ENCODE measurements around the gene B4GALT3.
A peak's percentile ranks its signal among the peaks of the same experiment; 100 is the strongest.
"Not testable (repeated sequence)": the region's sequence is repeated elsewhere in the genome, so short reads cannot be mapped to it uniquely, and the experiment has no call there.

B4GALT3 gene

GRCh38 chr1:161177112-161177935 is at the start of gene B4GALT3:
B4GALT3 (minus strand) TSS chr1:161177507; CDS start chr1:161176060, 1,447 bp downstream.
- Histone ChIP-seq H3K4me1 (ENCODE audit: control insufficient read depth, insufficient read depth, low read length) (peaks cover 1% of the 10 kb centered on the region; the same call in 1 of the 2 replicates), H3K36me3 (ENCODE audit: control insufficient read depth, insufficient read depth, low read length) (peaks cover 7% of the 10 kb centered on the region; the same call in 1 of the 2 replicates), H3K4me3 (ENCODE audit: low read length) (peak within 1 kb of the TSS; percentile 79), H3K27me3 (ENCODE audit: control insufficient read depth, insufficient read depth, low read length) (no peaks in the 10 kb centered on the region), H3K9me3 (ENCODE audit: control insufficient read depth, insufficient read depth, low read length) (no peaks in the 10 kb centered on the region), H3K27ac (ENCODE audit: low read length) (no peak within 1 kb of the TSS)
- no CpG with 5 or more reads among the region's 50 CpGs for WGBS (ENCODE audit: insufficient coverage, insufficient read length)
- DNase-seq (ENCODE audit: low read depth, low spot score) = no peak

GRCh38 chr1:161226759-161227158 is 49.5 kb upstream of the B4GALT3 start:
- no peaks in the 10 kb centered on the region for H3K27me3 ChIP-seq (ENCODE audit: control insufficient read depth, insufficient read depth, low read length)
- no peak overlapping the region for H3K27ac ChIP-seq (ENCODE audit: low read length)
- H3K4me3 ChIP-seq (ENCODE audit: low read length) = peak overlapping the region; percentile 62; the same call in 1 of the 2 replicates
- no peaks in the 10 kb centered on the region for H3K9me3 ChIP-seq (ENCODE audit: control insufficient read depth, insufficient read depth, low read length)
- no CpG with 5 or more reads among the region's 3 CpGs for WGBS (ENCODE audit: insufficient coverage, insufficient read length)
- peaks cover 2% of the 10 kb centered on the region; the same call in 1 of the 2 replicates for H3K4me1 ChIP-seq (ENCODE audit: control insufficient read depth, insufficient read depth, low read length)
- no peak for DNase-seq (ENCODE audit: low read depth, low spot score)
- peaks cover 8% of the 10 kb centered on the region; the same call in 1 of the 2 replicates for H3K36me3 ChIP-seq (ENCODE audit: control insufficient read depth, insufficient read depth, low read length)

DNA sequence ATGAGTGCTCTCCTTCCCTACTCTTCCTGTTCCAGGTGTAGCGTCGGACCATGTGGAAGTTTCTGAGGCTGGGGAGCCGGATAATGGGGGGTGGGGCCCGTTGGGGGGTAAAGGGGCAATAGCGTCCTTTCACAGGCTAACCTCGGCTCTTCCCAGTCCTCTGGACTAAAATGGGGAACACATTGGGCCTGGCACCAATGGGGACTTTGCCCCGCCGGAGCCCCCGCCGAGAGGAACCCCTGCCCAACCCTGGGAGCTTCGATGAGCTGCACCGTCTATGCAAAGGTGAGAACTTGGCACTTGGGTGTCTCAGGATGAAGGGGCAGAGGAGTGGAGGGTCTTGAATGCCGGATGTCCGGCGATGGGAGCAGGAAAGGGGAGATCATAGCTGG is 49.0 kb upstream of the B4GALT3 start:
- WGBS (ENCODE audit: insufficient coverage, insufficient read length) = no CpG with 5 or more reads among the region's 15 CpGs
- H3K4me1 ChIP-seq (ENCODE audit: control insufficient read depth, insufficient read depth, low read length) = peaks cover 2% of the 10 kb centered on the region; the same call in 1 of the 2 replicates
- H3K4me3 ChIP-seq (ENCODE audit: low read length) = peak overlapping the region; percentile 62; the same call in 1 of the 2 replicates
- H3K36me3 ChIP-seq (ENCODE audit: control insufficient read depth, insufficient read depth, low read length) = peaks cover 8% of the 10 kb centered on the region; the same call in 1 of the 2 replicates
- no peaks in the 10 kb centered on the region for H3K27me3 ChIP-seq (ENCODE audit: control insufficient read depth, insufficient read depth, low read length)
- no peak for DNase-seq (ENCODE audit: low read depth, low spot score)
- no peaks in the 10 kb centered on the region for H3K9me3 ChIP-seq (ENCODE audit: control insufficient read depth, insufficient read depth, low read length)
- H3K27ac ChIP-seq (ENCODE audit: low read length) = no peak overlapping the region

DNA sequence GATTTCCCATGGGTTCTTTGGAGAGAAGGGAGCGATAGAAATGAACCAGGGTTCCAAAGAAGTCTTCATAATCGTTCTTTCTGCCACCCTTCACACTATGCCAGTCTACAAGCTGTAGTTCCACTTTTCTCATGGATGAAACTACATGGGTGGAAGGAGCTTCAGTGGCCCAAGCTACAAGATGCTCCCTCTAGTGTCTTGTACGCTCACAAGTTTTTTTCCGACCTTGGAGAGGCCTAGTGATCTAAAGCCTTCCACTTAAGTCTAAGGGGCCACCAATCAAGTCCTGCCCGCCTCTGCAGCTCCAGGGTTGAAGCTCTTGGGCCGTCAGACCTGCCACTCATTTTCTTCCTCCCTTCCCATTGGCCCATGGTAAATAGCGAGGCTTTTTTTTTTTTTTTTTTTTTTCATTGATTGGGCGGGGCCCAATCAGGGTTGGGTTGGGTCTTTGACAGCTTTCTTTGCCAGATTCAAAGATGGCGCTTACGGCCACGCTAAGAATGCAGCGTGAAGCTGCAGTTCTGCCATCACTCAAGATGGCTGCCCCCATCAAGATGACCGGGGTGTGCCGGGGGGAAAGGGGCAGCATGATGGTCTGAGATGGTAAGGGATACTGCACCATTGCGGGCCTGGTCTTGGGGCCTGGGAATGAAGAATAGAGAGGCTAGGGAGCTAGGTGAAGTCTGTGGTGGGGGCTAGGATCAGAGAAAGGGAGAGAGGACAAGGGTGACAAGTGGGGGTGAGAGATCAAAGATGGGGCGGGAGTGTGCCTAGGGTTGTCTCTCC is 48.4 kb upstream of the B4GALT3 start, which contains the start of gene TOMM40L:
Gene TOMM40L (plus strand): TSS at position 527 of the 786 bp plus-strand sequence. CDS start 430 bp downstream, outside the sequence.
- no peaks in the 10 kb centered on the region for H3K9me3 ChIP-seq (ENCODE audit: control insufficient read depth, insufficient read depth, low read length)
- H3K27me3 ChIP-seq (ENCODE audit: control insufficient read depth, insufficient read depth, low read length) = no peaks in the 10 kb centered on the region
- peak; percentile 96 for DNase-seq (ENCODE audit: low read depth, low spot score)
- peak within 1 kb of the TSS; percentile 62; the same call in 1 of the 2 replicates for H3K4me3 ChIP-seq (ENCODE audit: low read length)
- H3K4me1 ChIP-seq (ENCODE audit: control insufficient read depth, insufficient read depth, low read length) = peaks cover 2% of the 10 kb centered on the region; the same call in 1 of the 2 replicates
- WGBS (ENCODE audit: insufficient coverage, insufficient read length) = no CpG with 5 or more reads among the region's 16 CpGs
- H3K36me3 ChIP-seq (ENCODE audit: control insufficient read depth, insufficient read depth, low read length) = peaks cover 8% of the 10 kb centered on the region; the same call in 1 of the 2 replicates
- H3K27ac ChIP-seq (ENCODE audit: low read length) = no peak within 1 kb of the TSS

GRCh38 chr1:161225178-161225533 is 47.8 kb upstream of the B4GALT3 start:
- no peak overlapping the region for H3K27ac ChIP-seq (ENCODE audit: low read length)

GRCh38 chr1:161224695-161225087 is 47.4 kb upstream of the B4GALT3 start:
- not testable (repeated sequence) for H3K9me3 ChIP-seq (ENCODE audit: control insufficient read depth, insufficient read depth, low read length); DNase-seq (ENCODE audit: low read depth, low spot score); H3K27ac ChIP-seq (ENCODE audit: low read length); H3K27me3 ChIP-seq (ENCODE audit: control insufficient read depth, insufficient read depth, low read length); H3K36me3 ChIP-seq (ENCODE audit: control insufficient read depth, insufficient read depth, low read length); H3K4me1 ChIP-seq (ENCODE audit: control insufficient read depth, insufficient read depth, low read length); H3K4me3 ChIP-seq (ENCODE audit: low read length)
- WGBS (ENCODE audit: insufficient coverage, insufficient read length) = no CpG with 5 or more reads among the region's 13 CpGs

More at GRCh38 chr1:161225178-161225533, 47.8 kb upstream of the B4GALT3 start:
- Histone ChIP-seq H3K27me3 (ENCODE audit: control insufficient read depth, insufficient read depth, low read length) (no peaks in the 10 kb centered on the region), H3K9me3 (ENCODE audit: control insufficient read depth, insufficient read depth, low read length) (no peaks in the 10 kb centered on the region), H3K36me3 (ENCODE audit: control insufficient read depth, insufficient read depth, low read length) (peaks cover 8% of the 10 kb centered on the region; the same call in 1 of the 2 replicates), H3K4me3 (ENCODE audit: low read length) (no peak overlapping the region), H3K4me1 (ENCODE audit: control insufficient read depth, insufficient read depth, low read length) (peaks cover 2% of the 10 kb centered on the region; the same call in 1 of the 2 replicates)
- WGBS (ENCODE audit: insufficient coverage, insufficient read length) = no CpG with 5 or more reads among the region's 7 CpGs
- no peak for DNase-seq (ENCODE audit: low read depth, low spot score)

- peaks cover 2% of the 10 kb centered on the region; the same call in 1 of the 2 replicates for H3K4me1 ChIP-seq (ENCODE audit: control insufficient read depth, insufficient read depth, low read length)
- no peak overlapping the region for H3K27ac ChIP-seq (ENCODE audit: low read length)
- WGBS (ENCODE audit: insufficient coverage, insufficient read length) = 100% methylated on average over 2 of the region's 7 CpGs
- peaks cover 8% of the 10 kb centered on the region; the same call in 1 of the 2 replicates for H3K36me3 ChIP-seq (ENCODE audit: control insufficient read depth, insufficient read depth, low read length)
- no peaks in the 10 kb centered on the region for H3K27me3 ChIP-seq (ENCODE audit: control insufficient read depth, insufficient read depth, low read length)
- no peak for DNase-seq (ENCODE audit: low read depth, low spot score)
- H3K4me3 ChIP-seq (ENCODE audit: low read length) = no peak overlapping the region
- H3K9me3 ChIP-seq (ENCODE audit: control insufficient read depth, insufficient read depth, low read length) = no peaks in the 10 kb centered on the region
Observed at GRCh38 chr1:161223805-161224694, 46.7 kb upstream of the B4GALT3 start.

DNA sequence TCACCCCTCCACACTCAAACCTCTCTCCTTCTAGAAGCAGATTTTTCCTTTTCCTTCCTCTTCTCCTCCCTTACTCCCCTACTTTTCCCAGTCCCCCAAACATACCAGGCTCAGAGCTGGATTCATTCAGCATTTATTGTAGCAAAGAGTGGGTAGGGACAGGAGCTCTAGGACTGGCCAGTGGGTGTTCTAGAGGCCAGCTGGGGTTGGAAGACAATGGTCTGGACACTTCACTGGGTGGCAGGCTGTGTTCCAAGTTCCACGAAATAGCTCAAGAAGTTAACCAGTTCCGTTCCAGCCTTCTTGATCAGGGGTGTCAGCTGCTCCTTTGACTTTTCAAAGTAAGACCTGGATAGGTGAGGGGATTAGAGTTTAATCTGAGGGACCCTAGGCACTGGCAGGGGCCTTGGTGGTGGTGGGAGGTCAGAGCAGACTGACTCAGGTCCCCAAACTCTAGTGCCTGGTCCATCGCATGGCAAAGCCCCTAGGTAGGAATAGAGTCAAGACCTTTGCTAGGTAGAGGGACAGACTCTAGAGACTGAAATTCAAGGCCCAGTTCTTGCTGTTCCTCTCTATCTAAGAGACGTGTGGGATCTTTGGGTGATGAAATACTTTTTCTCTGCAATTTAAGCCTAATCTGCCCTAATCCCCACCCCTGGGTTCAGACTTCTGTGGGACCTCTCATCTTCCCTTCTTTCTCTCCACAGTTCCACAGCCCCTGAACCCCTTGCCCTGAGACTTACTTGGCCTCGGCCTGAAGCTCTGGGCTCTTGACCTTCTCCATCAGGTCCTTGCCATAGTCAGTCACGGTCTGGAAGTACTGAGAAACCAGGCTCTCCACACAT is 45.1 kb upstream of the B4GALT3 start:
- no CpG with 5 or more reads among the region's 6 CpGs for whole genome bisulfite sequencing (ENCODE audit: insufficient coverage, insufficient read length)
- Histone ChIP-seq H3K4me3 (ENCODE audit: low read length) (no peak overlapping the region), H3K27me3 (ENCODE audit: control insufficient read depth, insufficient read depth, low read length) (no peaks in the 10 kb centered on the region), H3K4me1 (ENCODE audit: control insufficient read depth, insufficient read depth, low read length) (peaks cover 4% of the 10 kb centered on the region), H3K27ac (ENCODE audit: low read length) (no peak overlapping the region), H3K9me3 (ENCODE audit: control insufficient read depth, insufficient read depth, low read length) (no peaks in the 10 kb centered on the region), H3K36me3 (ENCODE audit: control insufficient read depth, insufficient read depth, low read length) (no peaks in the 10 kb centered on the region)
- DNase-seq (ENCODE audit: low read depth, low spot score) = no peak

DNA sequence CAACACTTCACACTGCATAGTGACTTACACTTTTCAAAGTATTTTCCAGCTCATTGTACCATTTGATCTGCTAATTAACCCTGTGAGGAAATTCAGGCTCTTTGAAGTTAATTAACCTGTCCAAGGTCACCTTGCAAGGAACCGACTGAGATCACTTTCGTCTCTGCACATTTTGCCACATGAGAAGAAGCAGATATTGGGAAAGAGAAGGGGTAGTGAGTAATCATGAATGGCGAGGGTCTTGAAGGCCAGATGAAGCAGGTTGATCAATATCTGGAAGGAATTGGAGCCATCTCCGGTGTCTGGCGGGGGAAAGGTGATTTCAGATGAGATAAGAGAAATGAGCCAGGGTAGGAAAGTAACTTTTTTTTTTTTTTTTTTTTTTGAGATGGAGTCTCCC is 42.7 kb upstream of the B4GALT3 start:
- DNase-seq (ENCODE audit: low read depth, low spot score) = no peak
- no peaks in the 10 kb centered on the region for H3K9me3 ChIP-seq (ENCODE audit: control insufficient read depth, insufficient read depth, low read length)
- no peak overlapping the region for H3K4me3 ChIP-seq (ENCODE audit: low read length)
- no peak overlapping the region for H3K27ac ChIP-seq (ENCODE audit: low read length)
- H3K36me3 ChIP-seq (ENCODE audit: control insufficient read depth, insufficient read depth, low read length) = 0 out of 2 replicates have a peak, but pooled peaks cover 4% of the 10 kb centered on the region
- no CpG with 5 or more reads among the region's 5 CpGs for WGBS (ENCODE audit: insufficient coverage, insufficient read length)
- no peaks in the 10 kb centered on the region for H3K27me3 ChIP-seq (ENCODE audit: control insufficient read depth, insufficient read depth, low read length)
- H3K4me1 ChIP-seq (ENCODE audit: control insufficient read depth, insufficient read depth, low read length) = peaks cover 4% of the 10 kb centered on the region
